GM23248 (cell line): Measurements from ENCODE around the gene RBMS3.

ENCODE experiments used
- EZH2 ChIP-seq: fragments of 200-600 bp; sonication (generic); IDR thresholded peaks from 2 replicates; pipeline ENCODE4 v1.6.1; 2018; ENCODE audit warnings: antibody characterized with exemption, mild to moderate bottlenecking; ENCODE audit not compliant: insufficient read depth, poor library complexity, severe bottlenecking
- EZH2phosphoT487 ChIP-seq: fragments of 200-600 bp; sonication (generic); IDR thresholded peaks from 2 replicates; pipeline ENCODE4 v1.6.1; 2018; ENCODE audit warnings: antibody characterized with exemption, moderate library complexity, mild to moderate bottlenecking, low read depth; ENCODE audit not compliant: insufficient read depth

DNA sequence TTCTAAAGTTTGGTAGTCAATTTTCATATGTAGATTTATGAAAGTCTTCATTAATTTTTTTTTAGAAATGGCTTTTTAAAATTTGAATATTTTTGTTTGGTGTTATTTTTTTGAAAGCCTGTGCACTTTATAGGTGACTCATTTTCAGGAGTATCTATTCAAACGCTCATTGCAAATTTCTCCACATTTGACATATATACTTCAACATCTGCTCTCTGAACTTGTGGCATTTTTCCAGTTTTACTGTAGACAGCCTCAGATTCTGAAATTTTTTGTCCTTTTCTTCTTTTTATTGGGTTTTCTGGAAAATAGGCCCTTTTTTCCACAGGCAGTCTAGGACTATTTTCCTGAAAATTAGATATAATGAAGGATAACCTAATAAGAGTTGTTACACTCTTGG is 396.6 kb downstream of the RBMS3 start:
- TF ChIP-seq EZH2phosphoT487 (no peak), EZH2 (no peak)
